SK-N-DZ (cell line): ENCODE measurements around the gene DGLUCY.
A peak's percentile ranks its signal among the peaks of the same experiment; 100 is the strongest.
"Not testable (repeated sequence)": the region's sequence is repeated elsewhere in the genome, so short reads cannot be mapped to it uniquely, and the experiment has no call there.

ENCODE experiments used
- DNase-seq: peaks from one replicate; pipeline ENCODE4 v3.0.0-alpha.2; 2015; ENCODE audit warnings: low spot score

Gene DGLUCY

GRCh38 chr14:91233936-91234790 lies 120.3 kb downstream of the DGLUCY start:
- DNase-seq: no peak

- no peak for DNase-seq
Measured at GRCh38 chr14:91234791-91235114, 120.9 kb downstream of the DGLUCY start.

GRCh38 chr14:91235841-91236240 lies 122.0 kb downstream of the DGLUCY start:
- no peak for DNase-seq

- no peak for DNase-seq
Measured at GRCh38 chr14:91237219-91237618, 123.3 kb downstream of the DGLUCY start.

GRCh38 chr14:91238085-91238484 lies 124.2 kb downstream of the DGLUCY start:
- DNase-seq: no peak

- DNase-seq: no peak
Measured at GRCh38 chr14:91238661-91239060, 124.8 kb downstream of the DGLUCY start.

- no peak for DNase-seq
Measured at GRCh38 chr14:91241863-91242262, 128.0 kb downstream of the DGLUCY start.

- no peak for DNase-seq
Measured at GRCh38 chr14:91242635-91243034, 128.8 kb downstream of the DGLUCY start.

- DNase-seq: no peak
Measured at GRCh38 chr14:91243074-91243471, 129.2 kb downstream of the DGLUCY start.

- peak; percentile 13 for DNase-seq
Measured at GRCh38 chr14:91244501-91244901, 130.6 kb downstream of the DGLUCY start, which contains the start of gene GPR68. GPR68 (minus strand) TSS chr14:91244704; CDS start chr14:91235050, 9,654 bp downstream.

GRCh38 chr14:91245029-91245428 lies 131.2 kb downstream of the DGLUCY start:
- DNase-seq: no peak

- not testable (repeated sequence) for DNase-seq
Measured at GRCh38 chr14:91245616-91246015, 131.7 kb downstream of the DGLUCY start.

GRCh38 chr14:91246051-91246852 lies 132.4 kb downstream of the DGLUCY start:
- no peak for DNase-seq

- DNase-seq: peak; percentile 53
Measured at GRCh38 chr14:91249841-91250616, 136.2 kb downstream of the DGLUCY start.

- DNase-seq: no peak
Measured at GRCh38 chr14:91250912-91251311, 137.0 kb downstream of the DGLUCY start.

- DNase-seq: no peak
Measured at GRCh38 chr14:91252871-91253794, 139.3 kb downstream of the DGLUCY start.

GRCh38 chr14:91253795-91254323 lies 140.0 kb downstream of the DGLUCY start:
- no peak for DNase-seq

GRCh38 chr14:91254461-91254860 lies 140.6 kb downstream of the DGLUCY start:
- no peak for DNase-seq

GRCh38 chr14:91255026-91255695 lies 141.3 kb downstream of the DGLUCY start:
- no peak for DNase-seq

- no peak for DNase-seq
Measured at GRCh38 chr14:91256661-91257060, 142.8 kb downstream of the DGLUCY start.
